Measurements from ENCODE around the gene OLA1. TPM values are rescaled to one million over a fixed set of nuclear protein-coding genes. Genes with fewer than 3 reads are reported as not detected.

The OLA1 gene
- polyA plus RNA-seq, 1 donor from 2014 or later: 134 TPM

DNA sequence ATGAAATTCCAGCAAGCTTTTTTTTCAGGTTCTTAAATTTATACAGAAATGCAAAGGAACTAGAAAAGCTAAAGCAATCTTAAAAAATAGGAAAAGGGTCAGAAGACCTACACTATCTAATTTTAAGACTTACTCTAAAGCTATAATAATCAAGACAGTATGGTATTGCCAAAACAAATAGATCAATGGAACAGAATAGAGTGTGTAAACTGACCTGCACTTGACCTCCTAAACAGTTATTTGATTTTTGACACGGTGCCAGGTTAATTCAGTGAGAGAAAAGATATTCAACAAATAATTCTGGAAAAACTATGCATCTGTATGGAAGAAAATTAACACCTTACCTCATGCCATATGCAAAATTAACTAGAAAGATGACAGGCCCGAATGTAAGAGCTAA is 73.6 kb downstream of the OLA1 start:
- Histone ChIP-seq H3K79me2 (replicated peaks; ENCODE audit: insufficient read depth, low read length) (peaks cover 42% of the 10 kb centered on the region), H3K9ac (ENCODE audit: low read length) (no peak overlapping the region), H4K20me1 (ENCODE audit: insufficient read depth) (no peaks in the 10 kb centered on the region), H3K4me3 (ENCODE audit: low read length) (no peak overlapping the region), H3K27me3 (ENCODE audit: insufficient read depth, low read depth, low read length) (no peaks in the 10 kb centered on the region), H3K27ac (ENCODE audit: low read length) (no peak overlapping the region), H3K36me3 (ENCODE audit: insufficient read depth, low read length) (no peaks in the 10 kb centered on the region), H3F3A (ENCODE audit: insufficient read depth, low read length, poor library complexity, severe bottlenecking) (no peaks in the 10 kb centered on the region), H3K4me2 (ENCODE audit: low read length) (no peak overlapping the region), H2AFZ (ENCODE audit: low read depth, low read length) (no peak overlapping the region), H3K9me3 (ENCODE audit: low read length) (peaks cover 7% of the 10 kb centered on the region), H3K9me2 (ENCODE audit: insufficient read depth, low read length) (no peaks in the 10 kb centered on the region)
- TF ChIP-seq RAD21 (conservative IDR thresholded peaks at IDR 0.05) (no peak), POLR2AphosphoS5 (IDR thresholded peaks at IDR 0.05) (no peak), SMC3 (conservative IDR thresholded peaks at IDR 0.05; ENCODE audit: poor library complexity) (no peak), EP300 (conservative IDR thresholded peaks at IDR 0.05; ENCODE audit: poor library complexity, severe bottlenecking) (no peak), TAF1 (IDR thresholded peaks at IDR 0.05; ENCODE audit: low read depth) (no peak), EZH2 (IDR thresholded peaks at IDR 0.05; ENCODE audit: borderline replicate concordance, insufficient read depth, low read length, poor library complexity, severe bottlenecking) (no peak), MXI1 (conservative IDR thresholded peaks at IDR 0.05; ENCODE audit: poor library complexity, severe bottlenecking) (no peak)
- TF ChIP-seq, protein P1, sequence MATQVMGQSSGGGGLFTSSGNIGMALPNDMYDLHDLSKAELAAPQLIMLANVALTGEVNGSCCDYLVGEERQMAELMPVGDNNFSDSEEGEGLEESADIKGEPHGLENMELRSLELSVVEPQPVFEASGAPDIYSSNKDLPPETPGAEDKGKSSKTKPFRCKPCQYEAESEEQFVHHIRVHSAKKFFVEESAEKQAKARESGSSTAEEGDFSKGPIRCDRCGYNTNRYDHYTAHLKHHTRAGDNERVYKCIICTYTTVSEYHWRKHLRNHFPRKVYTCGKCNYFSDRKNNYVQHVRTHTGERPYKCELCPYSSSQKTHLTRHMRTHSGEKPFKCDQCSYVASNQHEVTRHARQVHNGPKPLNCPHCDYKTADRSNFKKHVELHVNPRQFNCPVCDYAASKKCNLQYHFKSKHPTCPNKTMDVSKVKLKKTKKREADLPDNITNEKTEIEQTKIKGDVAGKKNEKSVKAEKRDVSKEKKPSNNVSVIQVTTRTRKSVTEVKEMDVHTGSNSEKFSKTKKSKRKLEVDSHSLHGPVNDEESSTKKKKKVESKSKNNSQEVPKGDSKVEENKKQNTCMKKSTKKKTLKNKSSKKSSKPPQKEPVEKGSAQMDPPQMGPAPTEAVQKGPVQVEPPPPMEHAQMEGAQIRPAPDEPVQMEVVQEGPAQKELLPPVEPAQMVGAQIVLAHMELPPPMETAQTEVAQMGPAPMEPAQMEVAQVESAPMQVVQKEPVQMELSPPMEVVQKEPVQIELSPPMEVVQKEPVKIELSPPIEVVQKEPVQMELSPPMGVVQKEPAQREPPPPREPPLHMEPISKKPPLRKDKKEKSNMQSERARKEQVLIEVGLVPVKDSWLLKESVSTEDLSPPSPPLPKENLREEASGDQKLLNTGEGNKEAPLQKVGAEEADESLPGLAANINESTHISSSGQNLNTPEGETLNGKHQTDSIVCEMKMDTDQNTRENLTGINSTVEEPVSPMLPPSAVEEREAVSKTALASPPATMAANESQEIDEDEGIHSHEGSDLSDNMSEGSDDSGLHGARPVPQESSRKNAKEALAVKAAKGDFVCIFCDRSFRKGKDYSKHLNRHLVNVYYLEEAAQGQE (IDR thresholded peaks at IDR 0.05; ENCODE audit: borderline replicate concordance): no peak
- TF ChIP-seq, protein P2, sequence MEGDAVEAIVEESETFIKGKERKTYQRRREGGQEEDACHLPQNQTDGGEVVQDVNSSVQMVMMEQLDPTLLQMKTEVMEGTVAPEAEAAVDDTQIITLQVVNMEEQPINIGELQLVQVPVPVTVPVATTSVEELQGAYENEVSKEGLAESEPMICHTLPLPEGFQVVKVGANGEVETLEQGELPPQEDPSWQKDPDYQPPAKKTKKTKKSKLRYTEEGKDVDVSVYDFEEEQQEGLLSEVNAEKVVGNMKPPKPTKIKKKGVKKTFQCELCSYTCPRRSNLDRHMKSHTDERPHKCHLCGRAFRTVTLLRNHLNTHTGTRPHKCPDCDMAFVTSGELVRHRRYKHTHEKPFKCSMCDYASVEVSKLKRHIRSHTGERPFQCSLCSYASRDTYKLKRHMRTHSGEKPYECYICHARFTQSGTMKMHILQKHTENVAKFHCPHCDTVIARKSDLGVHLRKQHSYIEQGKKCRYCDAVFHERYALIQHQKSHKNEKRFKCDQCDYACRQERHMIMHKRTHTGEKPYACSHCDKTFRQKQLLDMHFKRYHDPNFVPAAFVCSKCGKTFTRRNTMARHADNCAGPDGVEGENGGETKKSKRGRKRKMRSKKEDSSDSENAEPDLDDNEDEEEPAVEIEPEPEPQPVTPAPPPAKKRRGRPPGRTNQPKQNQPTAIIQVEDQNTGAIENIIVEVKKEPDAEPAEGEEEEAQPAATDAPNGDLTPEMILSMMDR (IDR thresholded peaks at IDR 0.05; ENCODE audit: poor library complexity, severe bottlenecking): no peak

DNA sequence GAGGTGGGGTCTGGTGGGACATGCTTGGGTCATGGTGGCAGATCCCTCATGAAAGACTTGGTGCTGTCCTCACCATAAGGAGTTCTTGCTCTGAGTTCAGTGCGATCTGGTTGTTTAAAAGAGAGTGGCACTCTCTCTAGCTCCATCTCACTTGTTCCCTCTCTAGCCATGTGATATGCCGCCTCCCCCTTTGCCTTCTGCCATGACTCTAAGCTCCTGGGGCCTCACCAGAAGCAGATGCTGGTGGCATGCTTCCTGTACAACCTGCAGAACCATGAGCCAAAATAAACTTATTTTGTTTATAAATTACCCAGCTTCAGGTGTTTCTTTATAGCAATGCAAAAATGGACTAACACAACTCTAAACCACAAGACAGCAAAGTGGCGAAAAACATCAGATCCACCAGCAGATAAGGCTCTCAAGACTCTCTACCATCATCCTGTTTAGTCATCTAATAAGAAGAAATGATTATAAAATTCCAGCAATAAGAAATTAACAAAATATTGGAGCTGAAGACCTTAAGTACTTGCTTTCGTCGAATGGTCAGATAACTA is 75.5 kb downstream of the OLA1 start:
- Histone ChIP-seq H4K20me1 (ENCODE audit: insufficient read depth) (no peaks in the 10 kb centered on the region), H3F3A (ENCODE audit: insufficient read depth, low read length, poor library complexity, severe bottlenecking) (no peaks in the 10 kb centered on the region), H3K36me3 (ENCODE audit: insufficient read depth, low read length) (no peaks in the 10 kb centered on the region), H3K4me3 (ENCODE audit: low read length) (no peak overlapping the region), H3K27ac (ENCODE audit: low read length) (no peak overlapping the region), H3K9ac (ENCODE audit: low read length) (no peak overlapping the region), H3K79me2 (replicated peaks; ENCODE audit: insufficient read depth, low read length) (peaks cover 30% of the 10 kb centered on the region), H3K4me2 (ENCODE audit: low read length) (no peak overlapping the region), H2AFZ (ENCODE audit: low read depth, low read length) (no peak overlapping the region), H3K27me3 (ENCODE audit: insufficient read depth, low read depth, low read length) (no peaks in the 10 kb centered on the region), H3K9me2 (ENCODE audit: insufficient read depth, low read length) (no peaks in the 10 kb centered on the region), H3K9me3 (ENCODE audit: low read length) (peaks cover 7% of the 10 kb centered on the region)
- TF ChIP-seq RAD21 (conservative IDR thresholded peaks at IDR 0.05) (no peak), EZH2 (IDR thresholded peaks at IDR 0.05; ENCODE audit: borderline replicate concordance, insufficient read depth, low read length, poor library complexity, severe bottlenecking) (no peak), MXI1 (conservative IDR thresholded peaks at IDR 0.05; ENCODE audit: poor library complexity, severe bottlenecking) (no peak)
- TF ChIP-seq, protein P1 (IDR thresholded peaks at IDR 0.05; ENCODE audit: borderline replicate concordance): no peak
